ENCODE results near the gene C3orf49.

- no peak for TF ChIP-seq CTCF (IDR thresholded peaks at IDR 0.05)
- TF ChIP-seq POLR2AphosphoS5 (IDR thresholded peaks at IDR 0.05): no peak
- TF ChIP-seq POLR2A (IDR thresholded peaks at IDR 0.05): no peak
- TF ChIP-seq EP300 (IDR thresholded peaks at IDR 0.05): no peak
These were observed 20.1 kb upstream of the C3orf49 start for GRCh38 chr3:63798949-63799348.

All from stomach (tissue), 4 donors.